GM19455 (cell line): ENCODE results near the gene HOXB1.

Experiments used
- ATAC-seq: cut with Tn5 transposase; IDR thresholded peaks from one replicate; pipeline ENCODE4 v1.9.1; 2021; ENCODE audit not compliant: unreplicated experiment

HOXB1 gene

DNA sequence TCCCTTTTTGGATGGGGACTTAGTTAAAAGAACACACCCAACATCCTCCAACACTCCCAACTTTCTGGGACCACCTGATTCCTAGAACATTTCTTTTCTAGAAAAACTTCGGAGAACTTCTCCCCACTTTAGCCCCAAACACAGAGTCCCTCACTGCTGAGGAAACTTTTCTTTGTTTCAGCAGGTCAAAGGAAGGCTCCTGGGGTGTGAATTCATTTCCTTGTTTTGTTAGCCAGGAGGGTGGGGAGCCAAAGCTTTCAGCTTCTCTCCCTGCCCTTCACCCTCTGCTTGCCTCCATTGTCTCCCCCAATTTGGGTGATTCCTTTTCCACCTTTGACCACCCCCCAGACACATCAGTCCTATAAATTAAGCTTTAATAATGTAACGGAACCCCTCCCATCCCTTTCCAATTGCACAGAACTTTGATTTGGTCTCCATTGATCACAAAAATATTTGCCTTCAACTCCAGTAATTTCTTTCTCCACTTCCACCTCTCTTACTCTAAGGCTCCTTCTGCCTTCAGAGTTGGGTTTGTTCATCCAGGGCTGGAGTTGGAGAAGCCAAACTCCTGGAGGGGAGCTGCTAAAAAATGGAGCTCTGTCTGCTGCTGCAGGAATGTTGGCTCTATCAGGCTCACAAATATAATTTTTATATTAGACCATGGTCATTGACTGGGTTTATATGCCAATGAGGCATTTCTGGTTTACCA lies 37.0 kb upstream of the HOXB1 start:
- no peak for ATAC-seq

DNA sequence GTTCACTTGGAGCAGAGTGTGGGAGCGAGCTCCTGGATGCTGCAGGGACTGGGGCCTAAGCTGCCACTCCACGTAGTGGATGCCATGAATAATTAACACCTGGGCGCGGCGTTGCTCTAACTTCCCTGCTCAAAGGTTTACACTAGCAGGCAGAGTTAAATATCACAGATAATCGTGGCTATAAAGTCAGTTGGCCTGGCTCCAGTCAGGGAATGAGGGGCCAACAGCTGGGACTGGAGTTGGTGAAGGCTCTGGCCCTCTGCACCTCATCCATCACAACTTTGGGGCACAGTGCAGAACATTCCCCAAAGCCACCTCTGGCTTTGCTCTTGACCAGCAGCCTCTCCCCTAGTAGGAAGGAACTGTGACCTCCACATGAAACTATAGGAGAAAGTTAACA lies 36.4 kb upstream of the HOXB1 start:
- ATAC-seq = no peak

DNA sequence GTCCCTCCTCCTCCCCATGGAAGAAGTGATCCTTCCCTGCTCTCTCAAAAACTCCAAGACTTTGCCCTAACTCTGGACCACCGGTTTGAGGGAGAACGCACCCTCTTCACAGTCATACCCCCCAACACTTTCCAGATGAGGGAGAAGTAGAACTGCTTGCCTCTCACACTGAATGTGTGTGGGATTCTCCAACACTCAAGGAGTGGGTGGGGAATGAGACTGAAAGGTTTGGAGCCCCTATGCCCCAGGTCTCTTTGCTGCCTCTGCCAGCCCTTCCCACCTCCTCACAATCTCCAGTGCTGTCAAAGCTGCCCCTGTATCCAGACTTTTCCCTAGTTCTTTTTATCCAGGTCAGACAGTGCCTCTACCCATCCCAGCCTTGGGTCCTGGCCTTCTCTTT lies 35.9 kb upstream of the HOXB1 start:
- ATAC-seq = no peak

DNA sequence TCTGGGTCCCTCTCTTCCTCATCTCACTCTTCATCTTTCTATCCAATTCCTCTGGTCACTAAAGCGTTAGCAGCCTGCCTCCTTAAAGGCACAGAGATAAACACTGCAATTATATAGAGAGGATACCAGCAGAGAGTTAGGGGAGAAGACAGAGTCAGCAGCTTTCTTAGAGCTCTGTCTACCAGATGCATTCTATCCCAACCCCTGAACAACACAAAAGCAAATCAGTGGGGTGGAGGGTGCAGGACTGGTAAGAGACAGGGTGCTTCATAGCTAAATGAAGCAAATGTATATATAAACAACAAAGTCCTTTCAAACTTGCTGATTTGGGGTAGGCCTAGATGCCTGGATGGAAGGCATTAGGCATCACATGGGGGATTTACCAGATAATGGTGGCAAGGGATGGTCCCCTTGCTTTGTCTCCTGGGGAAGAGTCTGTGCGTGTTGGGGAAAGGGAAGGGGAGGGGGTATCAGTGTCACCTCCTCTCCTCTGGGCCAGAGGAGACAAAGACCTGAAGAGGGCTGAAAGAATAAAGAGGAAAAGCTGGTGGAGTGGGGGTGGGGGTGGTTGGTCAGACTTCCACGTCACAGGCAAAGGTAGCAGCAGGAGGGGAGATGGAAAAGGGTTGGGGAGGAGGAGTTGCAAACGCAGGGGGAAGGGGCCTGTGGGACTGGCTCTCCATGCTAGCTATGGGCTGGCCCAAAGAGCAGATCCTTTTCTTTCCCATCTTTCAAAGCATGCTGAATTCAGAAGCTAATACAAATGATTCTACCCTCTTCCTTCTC lies 35.3 kb upstream of the HOXB1 start:
- ATAC-seq = no peak

DNA sequence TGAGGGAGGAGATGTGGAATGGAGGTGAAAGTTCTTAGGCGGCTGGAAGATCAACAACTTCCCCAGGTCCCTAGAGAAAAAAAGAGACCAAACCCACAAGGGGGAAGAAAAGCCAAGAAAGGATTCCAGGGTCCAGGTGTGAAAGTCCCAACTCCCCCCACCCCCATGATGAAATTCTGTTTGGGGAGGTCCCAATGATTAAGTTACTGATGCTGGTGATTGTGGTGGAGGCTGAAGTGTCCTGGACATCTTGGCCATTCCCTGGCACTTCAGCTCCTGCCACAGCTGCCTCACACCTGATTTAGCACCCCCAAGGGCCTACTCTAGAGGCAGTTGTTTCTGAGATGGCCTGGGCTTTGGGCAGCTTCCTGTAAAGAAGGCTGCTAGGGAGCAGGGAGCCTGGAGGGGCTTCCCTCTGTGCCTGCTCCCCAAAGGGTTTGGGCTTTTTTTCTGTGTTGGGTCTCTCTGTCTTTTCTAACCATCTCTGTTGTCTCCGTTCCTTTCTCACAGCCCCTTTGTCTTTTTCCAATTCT lies 34.3 kb upstream of the HOXB1 start:
- no peak for ATAC-seq

DNA sequence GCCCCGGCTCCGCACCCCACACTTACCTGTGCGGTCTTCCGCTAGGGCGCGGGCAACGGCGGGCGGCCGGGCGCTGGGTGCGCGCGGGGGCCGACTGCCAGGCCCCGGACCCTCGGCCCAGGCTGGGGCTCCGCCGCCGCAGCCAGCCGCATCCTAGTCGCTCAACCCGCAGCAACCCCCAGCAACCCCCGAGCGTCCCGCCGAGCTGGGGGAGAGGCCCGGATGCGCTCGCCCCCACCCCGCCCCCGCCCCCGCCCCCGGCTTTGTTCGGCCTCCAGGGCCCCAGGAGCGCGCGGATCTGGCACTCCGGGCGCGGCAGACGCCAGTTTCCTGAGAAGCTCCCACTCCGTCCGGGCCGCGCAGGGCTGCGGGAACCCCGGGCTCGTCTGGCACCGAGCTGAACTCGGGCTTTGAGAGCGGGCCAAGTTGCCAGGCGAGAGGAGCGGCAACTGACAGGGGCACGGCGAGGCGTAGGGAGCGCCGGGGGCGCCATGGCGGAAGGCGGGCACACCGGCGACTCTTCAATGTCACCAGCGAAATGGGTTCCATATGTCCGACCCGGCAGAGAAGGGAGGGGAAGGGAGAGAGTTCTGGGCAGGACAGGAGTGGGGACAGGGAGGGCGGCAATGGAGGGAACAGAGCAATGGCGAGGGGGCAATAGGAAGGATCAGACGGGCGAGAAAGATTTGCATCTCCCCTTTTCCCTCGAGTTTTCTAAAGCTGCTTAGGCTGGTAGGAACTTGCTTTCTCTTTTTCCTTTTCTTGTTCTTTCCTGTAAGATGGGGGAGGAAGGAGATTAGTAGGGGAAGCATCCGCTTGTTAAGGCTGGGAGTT lies 33.6 kb upstream of the HOXB1 start:
- no peak for ATAC-seq

DNA sequence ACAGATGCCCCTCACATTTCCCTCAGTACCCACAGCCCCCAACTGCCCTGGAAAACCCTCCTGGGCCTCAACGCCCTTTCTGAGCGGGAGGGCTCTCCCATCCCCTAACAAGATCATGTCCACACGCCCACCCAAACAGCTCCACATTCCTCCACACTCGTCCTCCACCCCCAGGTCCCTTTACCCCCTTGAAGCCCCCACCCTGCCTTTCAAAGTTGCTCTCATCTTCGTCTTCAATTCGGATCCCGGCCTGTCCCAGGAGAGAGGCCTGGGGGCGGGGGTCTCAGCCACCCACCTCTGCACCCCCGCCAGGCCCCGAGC lies 33.0 kb upstream of the HOXB1 start:
- no peak for ATAC-seq

DNA sequence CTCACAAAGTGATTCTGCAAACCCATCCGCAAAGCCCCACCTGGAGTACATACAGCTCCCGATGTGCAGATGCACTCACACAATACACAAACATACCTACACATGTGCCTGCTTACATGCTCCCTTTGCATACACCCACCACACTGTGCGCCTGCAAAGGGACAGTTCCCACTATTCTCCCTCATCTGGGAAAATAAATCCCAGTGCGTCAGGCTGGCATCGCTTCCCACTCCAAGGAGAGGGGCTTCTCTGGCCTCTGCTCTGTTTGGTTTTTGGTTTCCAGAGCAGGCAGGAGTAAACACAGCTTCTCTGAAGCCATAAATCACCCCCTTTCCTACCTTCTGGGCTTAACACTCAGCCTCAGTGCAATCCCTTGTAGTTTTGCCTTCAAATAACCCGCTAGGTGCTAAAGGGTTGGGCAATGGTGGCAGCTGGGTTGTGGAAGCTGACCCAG lies 32.6 kb upstream of the HOXB1 start:
- ATAC-seq = no peak

DNA sequence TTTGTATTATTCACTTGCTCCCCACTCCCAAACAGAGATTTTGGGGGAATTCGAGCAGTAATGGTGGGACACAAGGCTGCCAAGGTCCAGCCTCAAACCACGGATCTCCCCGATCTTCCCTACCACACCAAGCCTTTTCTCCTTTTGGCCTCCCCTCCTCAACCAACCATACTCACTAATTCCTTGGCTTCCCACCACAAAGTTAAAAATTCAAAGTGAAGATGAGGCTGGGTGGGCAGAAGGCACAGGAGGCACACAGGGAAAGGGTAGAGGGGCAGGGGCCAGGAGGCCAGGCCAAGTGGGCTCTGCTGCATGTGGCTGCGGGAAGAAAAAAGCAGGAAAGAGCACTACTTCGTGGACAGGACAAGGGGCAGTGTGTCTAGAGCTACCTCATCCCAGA lies 32.1 kb upstream of the HOXB1 start:
- ATAC-seq = no peak

DNA sequence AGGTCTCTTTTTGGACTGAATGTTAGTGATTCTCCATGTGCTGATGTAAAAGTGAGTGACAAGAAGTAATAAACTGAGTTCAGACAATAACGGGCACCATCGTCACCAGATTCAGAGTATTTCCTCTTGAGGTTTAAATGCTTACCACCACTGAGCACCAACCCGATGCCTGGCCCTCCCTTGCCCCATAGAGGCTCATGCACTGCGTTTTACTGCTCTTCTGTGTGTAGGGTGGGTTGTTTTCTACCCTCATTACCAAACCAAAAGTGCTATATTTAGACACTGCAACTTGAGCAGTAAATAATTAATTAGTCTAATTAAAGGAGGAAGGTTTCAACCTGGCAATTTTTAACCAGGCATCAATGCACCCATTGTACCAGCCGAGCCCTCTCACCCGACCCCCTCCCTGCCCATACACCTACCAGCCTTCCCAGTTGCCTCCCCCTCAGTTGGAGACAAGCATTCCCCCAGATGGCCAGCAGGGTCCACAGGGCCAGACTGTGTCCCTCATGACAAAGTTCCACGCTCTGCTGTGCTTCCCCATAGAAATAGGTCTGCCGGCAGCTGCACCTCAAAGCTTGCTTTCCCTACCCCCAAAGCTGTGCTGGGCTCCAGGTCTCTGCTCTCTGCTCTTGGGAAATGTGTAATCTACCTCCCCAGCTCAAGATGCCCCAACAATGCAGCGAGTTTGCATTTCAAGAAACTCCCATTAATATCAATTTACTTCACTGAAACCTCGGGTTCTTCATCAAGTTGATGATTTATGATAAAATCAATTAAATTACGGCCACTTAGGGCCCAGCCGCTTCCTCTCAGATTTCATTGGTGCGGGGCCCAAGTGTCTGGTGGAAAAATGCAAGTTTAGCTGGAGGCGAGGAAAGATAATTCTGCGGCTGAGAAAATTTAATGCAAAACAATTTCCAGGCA lies 31.3 kb upstream of the HOXB1 start:
- no peak for ATAC-seq

DNA sequence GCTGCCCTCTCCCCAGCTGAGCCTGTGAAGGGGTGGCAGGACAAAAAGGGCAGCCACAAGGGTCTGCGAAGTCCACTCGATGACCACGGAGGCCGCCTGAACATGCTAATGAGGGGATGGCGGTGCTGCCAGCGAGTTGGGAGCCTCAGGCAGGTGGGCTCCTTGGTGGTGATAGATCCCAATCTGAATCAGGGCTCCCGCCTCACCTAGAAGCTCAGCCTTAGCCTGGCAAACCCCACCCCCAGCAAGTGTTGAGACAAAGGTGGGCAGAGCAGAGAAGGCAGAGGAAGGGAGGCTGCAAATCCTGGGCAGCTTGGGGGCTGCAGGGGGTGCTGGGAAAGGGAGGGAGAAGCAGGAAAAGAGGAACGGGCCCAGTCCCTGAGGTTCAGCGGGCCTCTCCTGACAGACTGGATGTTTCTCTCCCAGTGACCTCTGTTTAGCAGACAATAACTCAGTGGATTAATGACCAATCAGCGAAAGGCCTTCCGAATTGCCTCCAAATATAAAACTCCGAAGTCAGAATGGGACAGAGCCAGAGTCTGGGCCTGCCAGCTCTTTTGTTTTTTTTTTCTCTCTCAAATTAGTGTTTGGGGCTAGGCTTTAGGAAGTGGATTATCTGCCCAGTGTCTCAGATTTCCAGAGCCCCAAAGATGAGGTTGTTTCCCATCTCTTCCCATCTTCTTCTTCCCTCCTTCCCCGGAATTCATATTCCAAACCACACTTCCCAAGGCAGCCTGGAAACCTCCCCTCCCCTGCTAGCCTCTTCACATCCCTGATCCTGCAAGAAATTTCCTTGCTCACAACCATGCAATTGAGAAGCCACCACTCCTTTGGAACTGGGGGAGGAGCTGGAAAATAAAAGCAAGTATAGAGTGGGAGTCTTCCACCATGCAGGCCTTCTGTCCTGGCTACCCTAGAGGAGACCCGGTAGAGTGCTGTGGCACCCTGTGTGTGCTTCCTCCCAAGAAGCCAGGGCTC lies 29.3 kb upstream of the HOXB1 start:
- no peak for ATAC-seq

DNA sequence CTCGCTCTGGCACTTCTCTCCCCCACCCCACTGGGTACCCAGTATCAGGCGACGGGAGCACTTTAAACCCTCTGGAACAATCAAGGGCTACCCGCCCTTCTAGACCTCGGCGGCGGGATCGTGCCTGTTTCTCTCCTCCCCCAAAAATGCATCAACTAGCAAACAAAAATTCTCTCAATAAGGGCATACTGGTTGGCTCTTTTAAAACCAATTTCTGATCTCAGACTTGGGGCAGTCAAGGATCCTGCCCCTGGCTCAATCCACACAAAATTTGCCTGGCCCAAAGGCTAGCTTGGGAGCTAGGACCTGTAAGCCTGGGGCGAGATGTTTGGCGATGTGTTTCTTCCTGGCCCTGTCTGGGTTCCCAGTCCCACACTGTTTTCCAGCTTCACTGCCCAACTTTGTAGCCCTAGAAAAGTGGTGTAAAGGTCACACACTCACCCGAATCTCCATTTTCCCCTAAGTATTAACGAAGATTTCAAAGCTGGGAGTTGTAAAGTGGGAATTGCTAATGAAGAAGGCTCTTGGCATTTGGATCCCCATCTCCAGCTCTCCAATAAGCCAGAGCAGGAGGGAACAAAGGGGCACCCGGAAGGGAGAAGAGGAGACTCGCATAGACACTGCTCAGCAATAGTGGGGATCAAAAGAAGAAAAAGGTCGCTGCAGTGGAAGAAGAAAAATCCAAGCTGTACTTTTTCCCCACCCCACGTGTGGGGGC lies 28.5 kb upstream of the HOXB1 start:
- ATAC-seq = no peak

DNA sequence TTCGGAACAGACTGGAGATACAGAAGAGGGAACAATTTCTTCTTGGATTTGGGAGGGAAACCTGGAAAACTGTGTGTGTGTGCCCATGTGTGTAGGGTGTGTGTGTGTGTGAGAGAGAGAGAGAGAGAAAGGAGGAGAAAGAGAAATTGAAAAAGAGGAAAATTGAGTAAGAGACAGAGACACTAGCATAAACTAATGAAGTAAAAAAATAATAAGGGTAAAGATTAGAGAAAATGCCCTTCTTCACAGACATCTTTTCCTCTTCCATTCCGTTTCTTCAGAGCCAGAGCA lies 28.0 kb upstream of the HOXB1 start:
- ATAC-seq = no peak

DNA sequence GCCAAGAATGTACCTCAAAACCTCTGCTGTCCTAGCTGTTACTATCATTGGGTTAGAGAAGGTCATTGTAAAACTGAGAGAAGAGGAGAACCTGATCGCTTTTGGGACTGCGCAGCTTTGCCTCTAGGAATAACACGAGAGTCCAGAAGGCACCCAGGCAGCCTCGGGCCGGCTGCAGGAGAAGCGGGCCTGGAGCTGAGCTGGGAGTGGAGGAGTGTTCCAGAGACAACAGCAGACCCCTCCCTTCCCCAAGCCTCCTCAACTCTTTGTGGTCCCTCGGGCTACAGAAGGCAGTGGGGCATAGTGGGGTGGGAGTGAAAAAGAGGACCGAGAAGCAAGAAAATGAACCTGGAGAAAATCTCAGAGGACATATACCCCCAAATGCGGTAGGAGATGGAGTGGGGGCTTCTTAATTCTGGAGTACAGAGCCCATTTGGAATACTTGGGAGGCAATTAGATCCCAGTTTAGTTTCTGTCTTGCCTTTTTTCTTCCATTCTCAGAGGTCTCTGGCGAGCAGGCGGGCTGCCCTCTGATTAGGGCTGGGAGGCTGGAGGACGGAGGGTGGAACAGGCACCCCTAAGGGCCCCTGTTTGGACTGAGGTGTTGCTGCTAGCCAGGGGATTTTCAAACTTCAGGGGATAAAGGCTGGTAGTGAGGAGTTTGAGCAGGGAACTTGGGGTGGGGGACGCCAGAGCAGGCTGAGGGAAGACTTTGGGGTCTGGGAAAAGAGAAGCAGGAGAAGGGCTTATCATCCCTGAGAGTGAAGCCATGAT lies 27.4 kb upstream of the HOXB1 start:
- ATAC-seq = no peak

DNA sequence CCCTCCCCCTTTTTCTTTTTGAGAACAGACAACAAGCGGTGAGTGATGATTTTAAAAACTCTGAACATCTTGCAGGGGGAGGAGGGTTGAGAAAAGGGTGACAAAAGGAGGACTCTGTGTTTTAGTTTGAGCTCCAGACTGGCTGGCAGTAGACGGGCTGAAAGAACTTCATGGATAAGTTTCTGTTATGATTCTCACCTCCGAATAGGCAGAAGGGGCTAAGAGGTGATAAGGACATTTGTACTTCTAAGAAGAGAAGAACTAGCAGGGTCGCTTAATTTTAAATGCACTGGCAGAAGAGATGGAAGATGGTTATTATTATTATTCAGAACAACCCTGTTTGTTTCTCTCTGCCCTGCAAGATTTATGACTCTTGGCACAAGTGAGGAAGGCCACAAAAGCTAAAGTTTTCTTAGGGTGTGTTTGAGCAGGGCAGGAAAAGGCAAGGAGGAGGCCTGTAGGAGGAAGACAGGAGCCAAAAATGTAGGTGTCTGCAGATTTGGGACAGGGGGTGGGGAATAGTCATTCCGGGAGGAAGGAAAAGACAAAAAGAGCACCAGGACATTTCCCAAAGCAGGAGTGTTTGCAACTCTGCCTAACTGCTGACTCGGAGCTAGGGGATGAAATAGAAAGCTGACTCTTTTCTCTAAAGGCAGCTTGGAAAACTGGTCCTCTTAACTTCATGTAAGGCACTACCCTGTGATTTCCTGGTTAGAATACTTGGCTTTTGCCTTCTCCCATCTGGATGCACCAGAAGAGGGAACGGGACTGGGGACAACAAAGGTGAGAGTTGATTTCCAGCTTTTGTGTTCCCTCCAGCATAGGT lies 26.0 kb upstream of the HOXB1 start:
- no peak for ATAC-seq

DNA sequence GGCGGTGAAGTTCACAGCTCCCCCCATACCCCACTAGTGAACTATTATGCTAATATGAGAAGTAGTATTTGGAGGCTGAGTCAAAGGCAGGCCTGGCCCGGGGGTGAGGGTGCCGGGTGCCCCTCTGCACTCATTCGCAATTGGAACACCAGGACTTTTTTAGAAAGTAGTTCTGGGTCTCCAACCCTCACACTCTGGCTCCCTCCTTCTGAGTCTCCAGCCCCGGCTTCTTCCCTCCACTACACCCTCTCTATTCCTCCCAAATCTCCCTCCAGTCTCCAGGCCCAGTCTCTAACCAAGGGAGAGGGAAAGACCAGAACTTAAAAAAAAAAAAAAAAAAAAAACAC lies 25.4 kb upstream of the HOXB1 start:
- no peak for ATAC-seq
